Sigmoid colon (tissue), 4 donors: Measurements from ENCODE around the gene RIPK4.
A peak's percentile ranks its signal among the peaks of the same experiment; 100 is the strongest.

Experiments
- EP300 ChIP-seq, 4 donors: sonication (generic); formaldehyde crosslinking; IDR thresholded peaks; one replicate each; pipeline ENCODE4 v1.6.1; 2017; ENCODE audit warnings: antibody characterized with exemption in 4 of 4
- POLR2A ChIP-seq, 2 donors: fragments of 450-650 bp; IDR thresholded peaks; one replicate each; pipeline ENCODE4 v1.6.1; 2016; ENCODE audit warnings: antibody characterized with exemption in 2 of 2, mild to moderate bottlenecking in 2 of 2, moderate library complexity in 2 of 2
- POLR2AphosphoS5 ChIP-seq, 4 donors: sonication (generic); formaldehyde crosslinking; IDR thresholded peaks; one replicate each; pipeline ENCODE4 v1.6.1; 2017; ENCODE audit warnings: antibody characterized with exemption in 4 of 4
- TF ChIP-seq, protein P1 (sequence below), 4 experiments: fragments of 450-650 bp in 3 of 4; fragments of 200-600 bp in 1 of 4; IDR thresholded peaks; one replicate each; pipeline ENCODE4 v1.5.1; 2016 to 2019; ENCODE audit warnings: antibody characterized with exemption in 4 of 4, mild to moderate bottlenecking in 3 of 4, moderate library complexity in 2 of 4

DNA sequence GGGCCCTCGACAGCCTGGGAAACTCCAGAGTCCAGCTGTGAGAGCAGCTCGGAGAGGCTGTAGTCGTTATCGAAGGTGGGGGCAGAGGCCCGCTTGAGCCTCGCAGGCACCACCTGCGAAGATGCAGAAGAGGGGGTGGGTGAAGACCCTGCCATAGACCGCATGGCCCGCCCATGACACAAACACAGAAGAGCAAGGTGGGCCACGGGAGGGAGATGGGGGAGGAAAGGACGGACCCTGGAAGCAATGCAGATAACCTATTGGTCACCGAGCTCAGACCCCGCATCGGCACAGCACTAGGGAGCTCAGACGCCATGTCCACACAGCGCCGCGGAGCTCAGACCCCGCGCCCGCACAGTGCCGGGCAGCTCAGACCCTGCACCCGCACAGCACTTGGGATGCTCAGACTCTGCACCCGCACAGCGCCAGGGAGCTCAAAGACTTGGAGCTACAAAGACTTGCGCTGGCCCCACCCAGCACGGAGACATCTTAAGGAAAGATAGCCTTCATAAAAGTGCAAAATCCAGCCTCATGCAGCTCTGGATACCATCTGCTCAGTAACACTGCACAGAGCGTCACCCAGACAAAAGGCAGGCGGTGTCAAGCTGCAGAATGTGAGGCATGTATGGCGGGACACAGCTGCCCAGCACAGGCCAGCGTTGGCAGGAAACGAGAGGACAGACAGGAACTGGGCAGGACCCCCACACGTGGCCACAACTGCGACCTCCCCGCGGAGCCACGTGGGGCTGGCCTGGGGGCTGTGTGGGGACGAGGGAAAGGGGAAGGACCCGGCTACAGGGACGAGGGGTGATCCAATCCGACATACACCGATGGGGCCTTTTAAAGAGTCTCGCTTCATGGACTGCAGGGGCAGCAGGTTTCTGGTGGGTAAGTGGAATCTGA lies 22.6 kb downstream of the RIPK4 start:
- TF ChIP-seq, protein P1, sequence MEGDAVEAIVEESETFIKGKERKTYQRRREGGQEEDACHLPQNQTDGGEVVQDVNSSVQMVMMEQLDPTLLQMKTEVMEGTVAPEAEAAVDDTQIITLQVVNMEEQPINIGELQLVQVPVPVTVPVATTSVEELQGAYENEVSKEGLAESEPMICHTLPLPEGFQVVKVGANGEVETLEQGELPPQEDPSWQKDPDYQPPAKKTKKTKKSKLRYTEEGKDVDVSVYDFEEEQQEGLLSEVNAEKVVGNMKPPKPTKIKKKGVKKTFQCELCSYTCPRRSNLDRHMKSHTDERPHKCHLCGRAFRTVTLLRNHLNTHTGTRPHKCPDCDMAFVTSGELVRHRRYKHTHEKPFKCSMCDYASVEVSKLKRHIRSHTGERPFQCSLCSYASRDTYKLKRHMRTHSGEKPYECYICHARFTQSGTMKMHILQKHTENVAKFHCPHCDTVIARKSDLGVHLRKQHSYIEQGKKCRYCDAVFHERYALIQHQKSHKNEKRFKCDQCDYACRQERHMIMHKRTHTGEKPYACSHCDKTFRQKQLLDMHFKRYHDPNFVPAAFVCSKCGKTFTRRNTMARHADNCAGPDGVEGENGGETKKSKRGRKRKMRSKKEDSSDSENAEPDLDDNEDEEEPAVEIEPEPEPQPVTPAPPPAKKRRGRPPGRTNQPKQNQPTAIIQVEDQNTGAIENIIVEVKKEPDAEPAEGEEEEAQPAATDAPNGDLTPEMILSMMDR (IDR thresholded peaks at IDR 0.05), result no peak
- TF ChIP-seq POLR2A (IDR thresholded peaks at IDR 0.05) (no peak), EP300 (IDR thresholded peaks at IDR 0.05) (no peak), POLR2AphosphoS5 (IDR thresholded peaks at IDR 0.05) (peak in 3 of 4 donors; percentile 41 to 91 (median 80))
